ENCODE results near the gene FGF16. TPM values are rescaled to one million over a fixed set of nuclear protein-coding genes. Genes with fewer than 3 reads are reported as not detected.

FGF16 gene
- total and polyA plus RNA-seq, 10 of the 15 experiments (the other 5 are each of a cell fraction or from before 2014, with no cell fraction given): not detected

GRCh38 chrX:77412631-77413030 is 34.6 kb upstream of the FGF16 start:
- H3K4me3 ChIP-seq: no peak overlapping the region
- no peaks in the 10 kb centered on the region for H3K9me3 ChIP-seq (replicated peaks; ENCODE audit: control insufficient read depth, insufficient read depth, low read length)
- H3K36me3 ChIP-seq (ENCODE audit: control insufficient read depth in 2 of 2, insufficient read depth in 2 of 2, low read length in 1 of 2): no peaks in the 10 kb centered on the region
- no peaks in the 10 kb centered on the region for H3K79me2 ChIP-seq (ENCODE audit: control insufficient read depth, insufficient read depth, low read length)
- ChIA-PET CTCF (no interaction called here), RAD21 (ENCODE audit: unreplicated experiment) (no interaction called here), POLR2A (no interaction called here), SMC1A (ENCODE audit: uncharacterized antibody, unreplicated experiment) (no interaction called here)
- H3K27me3 ChIP-seq (replicated peaks in 1 of 2; ENCODE audit: control insufficient read depth in 2 of 2, insufficient read depth in 2 of 2, low read length in 1 of 2): no peaks in the 10 kb centered on the region
- H3K9ac ChIP-seq (ENCODE audit: control insufficient read depth, insufficient read depth, low read length): no peak overlapping the region
- no peak overlapping the region for H2AFZ ChIP-seq (ENCODE audit: control insufficient read depth, low read depth, low read length)
- H3K4me1 ChIP-seq (ENCODE audit: control insufficient read depth, insufficient read depth, low read length): no peaks in the 10 kb centered on the region
- no peak overlapping the region for H3K4me2 ChIP-seq (ENCODE audit: control insufficient read depth, insufficient read depth)
- H4K20me1 ChIP-seq (ENCODE audit: control insufficient read depth, insufficient read depth): no peaks in the 10 kb centered on the region
- no peak overlapping the region for H3K27ac ChIP-seq (ENCODE audit: control insufficient read depth, insufficient read depth)
- FAIRE-seq: no peak
- TF ChIP-seq ZBED1 (IDR thresholded peaks at IDR 0.05; ENCODE audit: borderline replicate concordance): no peak
- no peak for TF ChIP-seq HDAC6 (IDR thresholded peaks at IDR 0.05; ENCODE audit: unreplicated experiment)
- no peak for TF ChIP-seq STAT1 (conservative IDR thresholded peaks at IDR 0.05)
- no peak for DNase-seq (ENCODE audit: low read depth, low spot score)
- BruUV-seq (replicated peaks): no TSS peak
- intact Hi-C loops (cut with micrococcal nuclease; ENCODE audit: unreplicated experiment) (no loop called here), in situ Hi-C loops (cut with MboI) (no loop called here)
- no peak for ATAC-seq
- 29% methylated on average over 3 of the region's 3 CpGs for WGBS (ENCODE audit: insufficient coverage, insufficient replicate concordance, low lambda C conversion rate, missing lambda C conversion rate)

GRCh38 chrX:77415161-77415560 is 32.0 kb upstream of the FGF16 start:
- H3K27ac ChIP-seq (ENCODE audit: control insufficient read depth, insufficient read depth): no peak overlapping the region
- H3K4me3 ChIP-seq: no peak overlapping the region
- H3K79me2 ChIP-seq (ENCODE audit: control insufficient read depth, insufficient read depth, low read length): no peaks in the 10 kb centered on the region
- H3K4me2 ChIP-seq (ENCODE audit: control insufficient read depth, insufficient read depth): no peak overlapping the region
- no peak for DNase-seq (ENCODE audit: low read depth, low spot score)
- in situ Hi-C loops (cut with MboI) (no loop called here), intact Hi-C loops (cut with micrococcal nuclease; ENCODE audit: unreplicated experiment) (no loop called here)
- no peak for ATAC-seq
- no peaks in the 10 kb centered on the region for H3K4me1 ChIP-seq (ENCODE audit: control insufficient read depth, insufficient read depth, low read length)
- ChIA-PET CTCF (no interaction called here), RAD21 (ENCODE audit: unreplicated experiment) (no interaction called here), POLR2A (no interaction called here), SMC1A (ENCODE audit: uncharacterized antibody, unreplicated experiment) (interaction anchor here (0.7 kb wide), 1 partner anchor 21 kb away, joined by 3 read pairs; no protein-coding TSS in a partner anchor)
- no peak overlapping the region for H3K9ac ChIP-seq (ENCODE audit: control insufficient read depth, insufficient read depth, low read length)
- H2AFZ ChIP-seq (ENCODE audit: control insufficient read depth, low read depth, low read length): no peak overlapping the region
- H4K20me1 ChIP-seq (ENCODE audit: control insufficient read depth, insufficient read depth): no peaks in the 10 kb centered on the region
- 0% methylated on average over 1 of the region's 1 CpG for WGBS (ENCODE audit: insufficient coverage, insufficient replicate concordance, low lambda C conversion rate, missing lambda C conversion rate)
- TF ChIP-seq NKRF (conservative IDR thresholded peaks at IDR 0.05) (no peak), RAD21 (IDR thresholded peaks at IDR 0.05; ENCODE audit: insufficient read depth, low read depth, low read length) (no peak), ZNF217 (IDR thresholded peaks at IDR 0.05) (no peak), KDM1A (IDR thresholded peaks at IDR 0.05; ENCODE audit: borderline replicate concordance) (no peak)
- no peaks in the 10 kb centered on the region for H3K27me3 ChIP-seq (replicated peaks in 1 of 2; ENCODE audit: control insufficient read depth in 2 of 2, insufficient read depth in 2 of 2, low read length in 1 of 2)
- no peak for FAIRE-seq
- H3K36me3 ChIP-seq (ENCODE audit: control insufficient read depth in 2 of 2, insufficient read depth in 2 of 2, low read length in 1 of 2): no peaks in the 10 kb centered on the region
- BruUV-seq (replicated peaks): no TSS peak
- no peaks in the 10 kb centered on the region for H3K9me3 ChIP-seq (replicated peaks; ENCODE audit: control insufficient read depth, insufficient read depth, low read length)
